ENCODE results near the gene CALY.
"Not testable (repeated sequence)": the region's sequence is repeated elsewhere in the genome, so short reads cannot be mapped to it uniquely, and the experiment has no call there.

The CALY gene

DNA sequence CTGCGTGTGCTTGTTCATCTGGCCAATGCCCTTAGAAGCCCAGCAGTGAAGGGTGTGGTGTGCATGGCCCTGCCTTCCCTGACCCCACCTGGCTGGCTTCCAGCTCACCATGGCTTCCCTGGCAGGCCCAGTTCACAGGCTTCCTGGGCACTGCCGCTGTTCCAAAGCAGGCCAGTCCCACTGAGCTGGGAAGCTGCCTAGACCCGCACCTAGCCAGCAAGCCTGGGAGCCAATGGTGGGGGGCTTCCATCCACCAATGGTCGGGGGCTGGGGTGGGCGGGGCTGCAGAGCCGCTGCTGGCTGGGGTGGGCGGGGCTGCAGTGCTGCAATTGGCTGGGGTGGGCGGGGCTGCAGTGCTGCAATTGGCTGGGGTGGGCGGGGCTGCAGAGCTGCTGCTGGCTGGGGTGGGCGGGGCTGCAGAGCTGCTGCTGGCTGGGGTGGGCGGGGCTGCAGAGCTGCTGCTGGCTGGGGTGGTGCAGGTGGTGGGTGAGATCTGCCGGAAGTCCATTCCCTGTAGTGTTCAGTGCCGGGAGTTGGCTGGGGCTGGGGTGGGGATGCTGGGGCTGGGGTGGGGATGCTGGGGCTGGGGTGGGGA, 12.4 kb downstream of the CALY start:
- H3K4me3 ChIP-seq (replicated peaks; ENCODE audit: low read depth, low read length) = no peak overlapping the region
- TF ChIP-seq, protein P1, sequence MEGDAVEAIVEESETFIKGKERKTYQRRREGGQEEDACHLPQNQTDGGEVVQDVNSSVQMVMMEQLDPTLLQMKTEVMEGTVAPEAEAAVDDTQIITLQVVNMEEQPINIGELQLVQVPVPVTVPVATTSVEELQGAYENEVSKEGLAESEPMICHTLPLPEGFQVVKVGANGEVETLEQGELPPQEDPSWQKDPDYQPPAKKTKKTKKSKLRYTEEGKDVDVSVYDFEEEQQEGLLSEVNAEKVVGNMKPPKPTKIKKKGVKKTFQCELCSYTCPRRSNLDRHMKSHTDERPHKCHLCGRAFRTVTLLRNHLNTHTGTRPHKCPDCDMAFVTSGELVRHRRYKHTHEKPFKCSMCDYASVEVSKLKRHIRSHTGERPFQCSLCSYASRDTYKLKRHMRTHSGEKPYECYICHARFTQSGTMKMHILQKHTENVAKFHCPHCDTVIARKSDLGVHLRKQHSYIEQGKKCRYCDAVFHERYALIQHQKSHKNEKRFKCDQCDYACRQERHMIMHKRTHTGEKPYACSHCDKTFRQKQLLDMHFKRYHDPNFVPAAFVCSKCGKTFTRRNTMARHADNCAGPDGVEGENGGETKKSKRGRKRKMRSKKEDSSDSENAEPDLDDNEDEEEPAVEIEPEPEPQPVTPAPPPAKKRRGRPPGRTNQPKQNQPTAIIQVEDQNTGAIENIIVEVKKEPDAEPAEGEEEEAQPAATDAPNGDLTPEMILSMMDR (IDR thresholded peaks at IDR 0.05; ENCODE audit: low read depth, low read length, missing control alignments) = no peak
- no peak for DNase-seq (ENCODE audit: extremely low read depth, low read depth)

DNA sequence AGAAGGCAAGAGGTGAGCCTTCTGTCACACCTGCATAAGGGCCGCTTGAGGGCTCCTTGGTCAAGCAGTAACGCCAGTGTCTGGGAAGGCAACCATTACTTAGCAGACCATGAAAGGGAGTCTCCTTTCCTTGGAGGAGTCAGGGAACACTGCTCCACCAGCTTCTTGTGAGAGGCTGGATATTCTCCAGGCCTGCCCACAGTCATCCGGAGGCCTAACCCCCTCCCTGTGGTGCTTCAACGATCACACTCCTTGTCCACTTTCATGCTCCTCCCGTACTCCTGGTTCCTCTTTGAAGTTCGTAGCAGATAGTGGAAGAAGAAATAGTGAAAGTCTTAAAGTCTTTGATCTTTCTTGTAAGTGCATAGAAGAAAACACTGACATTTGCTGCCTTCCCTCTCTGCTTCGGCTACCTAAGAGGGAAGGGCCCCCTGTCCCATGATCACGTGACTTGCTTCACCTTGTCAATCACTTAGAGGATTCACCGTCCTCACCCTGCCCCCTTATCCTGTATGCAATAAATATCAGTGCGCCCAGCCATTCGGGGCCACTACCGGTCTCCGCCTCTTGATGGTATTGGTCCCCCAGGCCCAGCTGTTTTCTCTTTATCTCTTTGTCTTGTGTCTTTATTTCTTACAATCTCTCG, 14.5 kb downstream of the CALY start:
- not testable (repeated sequence) for DNase-seq (ENCODE audit: extremely low read depth, low read depth); H3K4me3 ChIP-seq (replicated peaks; ENCODE audit: low read depth, low read length)

DNA sequence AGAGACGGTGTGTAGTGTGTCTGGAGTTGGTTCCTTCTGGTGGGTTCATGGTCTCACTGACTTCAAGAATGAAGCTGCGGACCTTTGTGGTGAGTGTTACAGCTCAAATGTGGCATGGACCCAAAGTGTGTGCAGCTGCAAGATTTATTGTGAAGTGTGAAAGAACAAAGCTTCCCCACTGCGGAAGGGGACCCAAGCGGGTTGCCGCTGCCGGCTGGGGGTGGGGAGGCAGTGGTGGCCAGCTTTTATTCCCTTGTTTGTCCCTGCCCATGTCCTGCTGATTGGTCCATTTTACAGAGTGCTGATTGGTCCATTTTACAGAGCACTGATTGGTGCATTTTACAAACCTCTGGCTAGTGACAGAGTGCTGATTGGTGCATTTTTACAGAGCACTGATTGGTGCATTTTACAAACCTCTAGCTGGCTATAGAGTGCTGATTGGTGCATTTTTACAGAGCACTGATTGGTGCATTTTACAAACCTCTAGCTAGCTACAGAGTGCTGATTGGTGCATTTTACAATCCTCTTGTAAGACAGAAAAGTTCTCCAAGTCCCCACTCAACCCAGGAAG, 15.8 kb downstream of the CALY start:
- not testable (repeated sequence) for DNase-seq (ENCODE audit: extremely low read depth, low read depth); H3K4me3 ChIP-seq (replicated peaks; ENCODE audit: low read depth, low read length)

GRCh38 chr10:133318494-133319127, 18.1 kb downstream of the CALY start:
- TF ChIP-seq, protein P1 (IDR thresholded peaks at IDR 0.05; ENCODE audit: low read depth, low read length, missing control alignments) = peak; percentile 68
- no peak for DNase-seq (ENCODE audit: extremely low read depth, low read depth)
- peak overlapping the region; percentile 32 for H3K4me3 ChIP-seq (replicated peaks; ENCODE audit: low read depth, low read length)

DNA sequence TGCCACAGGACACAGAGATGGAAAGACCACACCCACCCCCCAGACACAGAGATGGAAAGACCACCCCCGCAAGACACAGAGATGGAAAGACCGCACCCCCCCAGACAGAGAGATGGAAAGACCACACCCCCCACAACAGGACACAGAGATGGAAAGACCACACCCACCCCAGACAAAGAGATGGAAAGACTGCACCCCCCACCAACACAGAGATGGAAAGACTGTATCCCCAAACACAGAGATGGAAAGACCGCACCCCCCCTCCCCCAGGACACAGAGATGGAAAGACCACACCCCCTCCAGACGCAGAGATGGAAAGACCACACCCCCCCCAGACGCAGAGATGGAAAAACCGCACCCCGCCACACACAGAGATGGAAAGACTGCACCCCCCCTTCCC, 20.0 kb downstream of the CALY start:
- no peak overlapping the region for H3K4me3 ChIP-seq (replicated peaks; ENCODE audit: low read depth, low read length)
- no peak for DNase-seq (ENCODE audit: extremely low read depth, low read depth)

DNA sequence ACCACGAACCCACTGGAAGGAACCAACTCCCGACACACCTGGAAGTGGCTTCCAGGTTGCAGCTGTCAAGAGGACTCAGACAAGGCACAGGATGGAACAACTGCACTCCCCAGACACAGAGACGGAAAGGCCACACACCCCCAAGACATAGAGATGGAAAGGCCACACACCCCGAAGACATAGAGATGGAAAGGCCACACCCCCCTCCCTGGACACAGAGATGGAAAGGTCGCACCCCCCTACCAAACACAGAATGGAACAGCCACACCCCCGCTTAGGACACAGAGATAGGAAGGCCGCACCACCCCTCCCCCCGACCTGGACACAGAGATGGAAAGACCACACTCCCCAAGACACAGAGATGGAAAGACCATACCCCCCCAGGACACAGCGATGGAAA, 20.4 kb downstream of the CALY start:
- TF ChIP-seq, protein P1 (IDR thresholded peaks at IDR 0.05; ENCODE audit: low read depth, low read length, missing control alignments) = no peak
- DNase-seq (ENCODE audit: extremely low read depth, low read depth) = no peak
- H3K4me3 ChIP-seq (replicated peaks; ENCODE audit: low read depth, low read length) = no peak overlapping the region

More for the DNA sequence above, 20.0 kb downstream of the CALY start:
- TF ChIP-seq, protein P1 (IDR thresholded peaks at IDR 0.05; ENCODE audit: low read depth, low read length, missing control alignments) = no peak

DNA sequence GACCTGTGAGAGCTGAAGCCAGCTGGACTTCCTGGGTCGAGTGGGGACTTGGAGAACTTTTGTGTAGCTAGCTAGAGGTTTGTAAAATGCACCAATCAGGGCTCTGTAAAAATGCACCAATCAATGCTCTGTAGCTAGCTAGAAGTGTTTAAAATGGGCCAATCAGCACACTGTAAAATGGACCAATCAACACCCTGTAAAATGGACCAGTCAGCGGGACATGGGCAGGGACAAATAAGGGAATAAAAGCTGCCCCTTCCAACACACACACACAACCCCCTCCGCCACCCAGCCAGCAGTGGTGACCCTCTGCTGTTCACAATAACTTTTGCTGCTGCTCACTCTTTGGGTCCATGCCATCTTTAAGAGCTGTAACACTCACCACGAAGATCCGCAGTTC, 20.8 kb downstream of the CALY start:
- DNase-seq (ENCODE audit: extremely low read depth, low read depth) = no peak
- TF ChIP-seq, protein P1 (IDR thresholded peaks at IDR 0.05; ENCODE audit: low read depth, low read length, missing control alignments) = no peak
- H3K4me3 ChIP-seq (replicated peaks; ENCODE audit: low read depth, low read length) = no peak overlapping the region
